HepG2 (cell line): ENCODE data around the gene TEKT5. TPM values are rescaled to one million over a fixed set of nuclear protein-coding genes. Genes with fewer than 3 reads are reported as not detected.
A peak's percentile ranks its signal among the peaks of the same experiment; 100 is the strongest.

Experiments used
- AGO1 ChIP-seq: fragments of 200-400 bp; formaldehyde crosslinking; IDR thresholded peaks from 2 replicates; pipeline ENCODE4 v1.6.1; 2017; ENCODE audit warnings: mild to moderate bottlenecking, low read depth, low read length, moderate library complexity; ENCODE audit not compliant: poor library complexity, severe bottlenecking
- ARNT ChIP-seq: fragments of 450-650 bp; IDR thresholded peaks from 2 replicates; pipeline ENCODE4 v1.6.1; 2017
- BRD4 ChIP-seq: sonication (generic); formaldehyde crosslinking; IDR thresholded peaks from 2 replicates; pipeline ENCODE4 v1.4.0; 2020; ENCODE audit warnings: missing genetic modification reagents
- ELF3 ChIP-seq: IDR thresholded peaks from 2 replicates; pipeline ENCODE4 v1.6.1; 2016; ENCODE audit warnings: missing genetic modification reagents, missing compliant biosample characterization
- EP300 ChIP-seq, 3 experiments: sonication (generic) in 1 of 3; formaldehyde crosslinking in 1 of 3; IDR thresholded peaks; 2 replicates each; pipeline versions ENCODE4 v1.5.1 to v1.6.1; 2011 to 2020; ENCODE audit warnings: low read depth in 2 of 3, low read length in 2 of 3, borderline replicate concordance in 1 of 3, improper control_type of control experiment in 1 of 3, mild to moderate bottlenecking in 1 of 3, missing genetic modification reagents in 1 of 3, moderate library complexity in 1 of 3
- GATAD1 ChIP-seq: IDR thresholded peaks from 2 replicates; pipeline ENCODE4 v1.6.1; 2016; ENCODE audit warnings: missing genetic modification reagents, missing compliant biosample characterization
- HOMEZ ChIP-seq: IDR thresholded peaks from 2 replicates; pipeline ENCODE4 v1.6.1; 2016; ENCODE audit warnings: low read depth
- MTA3 ChIP-seq: sonication (generic); formaldehyde crosslinking; IDR thresholded peaks from 2 replicates; pipeline ENCODE4 v1.4.0; 2020; ENCODE audit warnings: missing genetic modification reagents
- NAIF1 ChIP-seq: sonication (generic); formaldehyde crosslinking; IDR thresholded peaks from 2 replicates; pipeline ENCODE4 v1.5.0; 2020; ENCODE audit warnings: mild to moderate bottlenecking, missing genetic modification reagents, borderline replicate concordance
- SALL1 ChIP-seq: sonication (generic); formaldehyde crosslinking; IDR thresholded peaks from 2 replicates; pipeline ENCODE4 v1.8.0; 2022; ENCODE audit warnings: mild to moderate bottlenecking, missing genetic modification reagents
- TARDBP ChIP-seq: sonication (generic); formaldehyde crosslinking; IDR thresholded peaks from 2 replicates; pipeline ENCODE4 v1.8.0; 2022; ENCODE audit warnings: mild to moderate bottlenecking, missing genetic modification reagents
- THAP11 ChIP-seq: IDR thresholded peaks from 2 replicates; pipeline ENCODE4 v1.6.1; 2016; ENCODE audit warnings: missing biosample characterization, missing genetic modification reagents
- ZKSCAN8 ChIP-seq: IDR thresholded peaks from 2 replicates; pipeline ENCODE4 v1.6.1; 2016; ENCODE audit warnings: borderline replicate concordance, missing genetic modification reagents, missing compliant biosample characterization
- ZNF136 ChIP-seq: sonication (generic); formaldehyde crosslinking; IDR thresholded peaks from 2 replicates; pipeline ENCODE4 v1.8.1; 2022; ENCODE audit warnings: low read depth, mild to moderate bottlenecking, moderate library complexity, missing genetic modification reagents
- ZNF549 ChIP-seq: sonication (generic); formaldehyde crosslinking; IDR thresholded peaks from 2 replicates; pipeline ENCODE4 v1.5.0; 2020; ENCODE audit warnings: missing genetic modification reagents
- ZNF609 ChIP-seq: sonication (generic); formaldehyde crosslinking; IDR thresholded peaks from 2 replicates; pipeline ENCODE4 v1.4.0; 2020; ENCODE audit warnings: mild to moderate bottlenecking, missing genetic modification reagents, borderline replicate concordance
- ZNF691 ChIP-seq: sonication (generic); formaldehyde crosslinking; IDR thresholded peaks from 2 replicates; pipeline ENCODE4 v1.4.0; 2020; ENCODE audit warnings: missing genetic modification reagents, low read depth, mild to moderate bottlenecking, borderline replicate concordance
- polyA plus RNA-seq, 8 experiments: library from polyadenylated mRNA; depleted of rRNA in 3 of 8; stranded (reverse) in 7 of 8; unstranded in 1 of 8; fragments of >200 nt; fragmentation: Illumina TruSeq in 4 of 8; extraction: Trizol in 4 of 8; gene quantifications; 2 replicates each; pipeline versions ENCODE4 v1.2.1 to v1.2.3, GENCODE V29; 2011 to 2016; ENCODE audit warnings: low read depth in 4 of 8, missing spikeins in 1 of 8, mixed read lengths in 1 of 8; ENCODE audit not compliant: insufficient read depth in 1 of 8
- total RNA-seq, 5 experiments: library from RNA; depleted of rRNA; stranded (reverse); fragments of >200 nt; fragmentation: Illumina TruSeq; extraction: Trizol; gene quantifications; 2 replicates each; pipeline ENCODE4 v1.2.3, GENCODE V29; 2016; ENCODE audit warnings: low read depth in 1 of 5
- TF ChIP-seq, protein P1 (sequence below): IDR thresholded peaks from 2 replicates; pipeline ENCODE4 v1.6.1; 2016; ENCODE audit warnings: mild to moderate bottlenecking, missing biosample characterization, missing genetic modification reagents
- TF ChIP-seq, protein P2 (sequence below): sonication (generic); formaldehyde crosslinking; IDR thresholded peaks from 2 replicates; pipeline ENCODE4 v1.8.0; 2022; ENCODE audit warnings: mild to moderate bottlenecking, missing genetic modification reagents; ENCODE audit not compliant: insufficient replicate concordance

Gene TEKT5
- total and polyA plus RNA-seq, 2 of the 13 experiments (the other 11 are each of a cell fraction or from before 2014, with no cell fraction given): 0.16 TPM; not detected in 1

GRCh38 chr16:10625595-10626357, 69.0 kb downstream of the TEKT5 start (continued):
- TF ChIP-seq ZNF691 (CRISPR knock-in tag) (0 out of 2 replicates have a peak, but pooled peaks have one; percentile 43), HOMEZ (peak; percentile 74; the same call in 1 of the 2 replicates), ZKSCAN8 (CRISPR knock-in tag) (0 out of 2 replicates have a peak, but pooled peaks have one; percentile 56), SALL1 (CRISPR knock-in tag) (peak; percentile 20), TARDBP (CRISPR knock-in tag) (no peak), ELF3 (peak; percentile 48; the same call in 1 of the 2 replicates), NAIF1 (CRISPR knock-in tag) (no peak), ZNF609 (0 out of 2 replicates have a peak, but pooled peaks have one; percentile 12), AGO1 (no peak), MTA3 (CRISPR knock-in tag) (no peak), ARNT (no peak), EP300 (IDR thresholded peaks at IDR 0.05; ENCODE audit: low read depth in 2 of 2, low read length in 2 of 2) (peak in 1 of 2 experiments; percentile 68; a peak in 2 of 4 replicates), EP300 (CRISPR knock-in tag; IDR thresholded peaks at IDR 0.05; ENCODE audit: borderline replicate concordance) (no peak), ZNF549 (CRISPR knock-in tag) (no peak), THAP11 (CRISPR knock-in tag) (peak; percentile 70), BRD4 (CRISPR knock-in tag) (no peak), GATAD1 (CRISPR knock-in tag) (no peak), ZNF136 (CRISPR knock-in tag) (no peak)
- TF ChIP-seq, protein P1, sequence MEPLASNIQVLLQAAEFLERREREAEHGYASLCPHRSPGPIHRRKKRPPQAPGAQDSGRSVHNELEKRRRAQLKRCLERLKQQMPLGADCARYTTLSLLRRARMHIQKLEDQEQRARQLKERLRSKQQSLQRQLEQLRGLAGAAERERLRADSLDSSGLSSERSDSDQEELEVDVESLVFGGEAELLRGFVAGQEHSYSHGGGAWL (CRISPR knock-in tag): no peak
- TF ChIP-seq, protein P2, sequence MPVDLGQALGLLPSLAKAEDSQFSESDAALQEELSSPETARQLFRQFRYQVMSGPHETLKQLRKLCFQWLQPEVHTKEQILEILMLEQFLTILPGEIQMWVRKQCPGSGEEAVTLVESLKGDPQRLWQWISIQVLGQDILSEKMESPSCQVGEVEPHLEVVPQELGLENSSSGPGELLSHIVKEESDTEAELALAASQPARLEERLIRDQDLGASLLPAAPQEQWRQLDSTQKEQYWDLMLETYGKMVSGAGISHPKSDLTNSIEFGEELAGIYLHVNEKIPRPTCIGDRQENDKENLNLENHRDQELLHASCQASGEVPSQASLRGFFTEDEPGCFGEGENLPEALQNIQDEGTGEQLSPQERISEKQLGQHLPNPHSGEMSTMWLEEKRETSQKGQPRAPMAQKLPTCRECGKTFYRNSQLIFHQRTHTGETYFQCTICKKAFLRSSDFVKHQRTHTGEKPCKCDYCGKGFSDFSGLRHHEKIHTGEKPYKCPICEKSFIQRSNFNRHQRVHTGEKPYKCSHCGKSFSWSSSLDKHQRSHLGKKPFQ (CRISPR knock-in tag): peak; percentile 77
